ENCODE results near the gene KLHL29. TPM values are rescaled to one million over a fixed set of nuclear protein-coding genes. Genes with fewer than 3 reads are reported as not detected.

Gene KLHL29
- total RNA-seq, 1 experiment from 2014 or later, result 3.4 TPM

- Histone ChIP-seq H3K9me3 (ENCODE audit: insufficient read depth, low read depth) (no peaks in the 10 kb centered on the region), H4K20me1 (ENCODE audit: insufficient read depth) (no peaks in the 10 kb centered on the region), H2AFZ (no peak overlapping the region), H3K4me3 (no peak overlapping the region), H3K27ac (no peak overlapping the region), H3K27me3 (ENCODE audit: insufficient read depth, low read depth) (no peaks in the 10 kb centered on the region), H3K79me2 (ENCODE audit: low read depth) (no peaks in the 10 kb centered on the region), H3K36me3 (ENCODE audit: low read depth) (no peaks in the 10 kb centered on the region), H3K4me2 (no peak overlapping the region), H3K9me2 (ENCODE audit: insufficient read depth) (no peaks in the 10 kb centered on the region), H3K4me1 (replicated peaks; ENCODE audit: insufficient read depth) (no peaks in the 10 kb centered on the region), H3F3A (ENCODE audit: insufficient read depth, low read depth) (no peaks in the 10 kb centered on the region)
- ChIA-PET POLR2A (ENCODE audit: unreplicated experiment) (no interaction called here), CTCF (no interaction called here)
- no peak for TF ChIP-seq EZH2 (IDR thresholded peaks at IDR 0.05; ENCODE audit: low read depth)
- TF ChIP-seq CTCF (conservative IDR thresholded peaks at IDR 0.05), result no peak
- no peak for DNase-seq
- intact Hi-C loops (cut with micrococcal nuclease; ENCODE audit: unreplicated experiment), result no loop called here
- no TSS peak for BruUV-seq (replicated peaks)
Observed at GRCh38 chr2:23661276-23662050, 276.5 kb downstream of the KLHL29 start.

- H3K9me3 ChIP-seq (ENCODE audit: insufficient read depth, low read depth), result no peaks in the 10 kb centered on the region
- DNase-seq, result no peak
- no peak overlapping the region for H2AFZ ChIP-seq
- intact Hi-C loops (cut with micrococcal nuclease; ENCODE audit: unreplicated experiment), result no loop called here
- no peak overlapping the region for H3K4me2 ChIP-seq
- CTCF ChIA-PET, result no interaction called here
- no peaks in the 10 kb centered on the region for H3K27me3 ChIP-seq (ENCODE audit: insufficient read depth, low read depth)
- POLR2A ChIA-PET (ENCODE audit: unreplicated experiment), result no interaction called here
- TF ChIP-seq CTCF (conservative IDR thresholded peaks at IDR 0.05) (no peak), EZH2 (IDR thresholded peaks at IDR 0.05; ENCODE audit: low read depth) (no peak)
- no peaks in the 10 kb centered on the region for H3K36me3 ChIP-seq (ENCODE audit: low read depth)
- no peak overlapping the region for H3K27ac ChIP-seq
- no peaks in the 10 kb centered on the region for H3K9me2 ChIP-seq (ENCODE audit: insufficient read depth)
- H4K20me1 ChIP-seq (ENCODE audit: insufficient read depth), result peaks cover 3% of the 10 kb centered on the region; the same call in 1 of the 2 replicates
- H3F3A ChIP-seq (ENCODE audit: insufficient read depth, low read depth), result no peaks in the 10 kb centered on the region
- no TSS peak for BruUV-seq (replicated peaks)
- H3K4me3 ChIP-seq, result no peak overlapping the region
- no peaks in the 10 kb centered on the region for H3K79me2 ChIP-seq (ENCODE audit: low read depth)
- no peaks in the 10 kb centered on the region for H3K4me1 ChIP-seq (replicated peaks; ENCODE audit: insufficient read depth)
Observed at GRCh38 chr2:23662466-23662865, 277.5 kb downstream of the KLHL29 start.

GRCh38 chr2:23662941-23663920 is 278.3 kb downstream of the KLHL29 start:
- no peak overlapping the region for H3K4me2 ChIP-seq
- H2AFZ ChIP-seq, result no peak overlapping the region
- BruUV-seq (replicated peaks), result no TSS peak
- intact Hi-C loops (cut with micrococcal nuclease; ENCODE audit: unreplicated experiment), result no loop called here
- no peaks in the 10 kb centered on the region for H3F3A ChIP-seq (ENCODE audit: insufficient read depth, low read depth)
- no peak overlapping the region for H3K27ac ChIP-seq
- no peak overlapping the region for H3K4me3 ChIP-seq
- H3K9me3 ChIP-seq (ENCODE audit: insufficient read depth, low read depth), result no peaks in the 10 kb centered on the region
- H3K79me2 ChIP-seq (ENCODE audit: low read depth), result no peaks in the 10 kb centered on the region
- H3K9me2 ChIP-seq (ENCODE audit: insufficient read depth), result no peaks in the 10 kb centered on the region
- H3K27me3 ChIP-seq (ENCODE audit: insufficient read depth, low read depth), result no peaks in the 10 kb centered on the region
- ChIA-PET CTCF (no interaction called here), POLR2A (ENCODE audit: unreplicated experiment) (no interaction called here)
- no peak for DNase-seq
- peaks cover 7% of the 10 kb centered on the region for H4K20me1 ChIP-seq (ENCODE audit: insufficient read depth)
- no peaks in the 10 kb centered on the region for H3K36me3 ChIP-seq (ENCODE audit: low read depth)
- no peaks in the 10 kb centered on the region for H3K4me1 ChIP-seq (replicated peaks; ENCODE audit: insufficient read depth)
- TF ChIP-seq CTCF (conservative IDR thresholded peaks at IDR 0.05) (no peak), EZH2 (IDR thresholded peaks at IDR 0.05; ENCODE audit: low read depth) (no peak)
